Measurements from ENCODE around the gene NRIP3.

DNA sequence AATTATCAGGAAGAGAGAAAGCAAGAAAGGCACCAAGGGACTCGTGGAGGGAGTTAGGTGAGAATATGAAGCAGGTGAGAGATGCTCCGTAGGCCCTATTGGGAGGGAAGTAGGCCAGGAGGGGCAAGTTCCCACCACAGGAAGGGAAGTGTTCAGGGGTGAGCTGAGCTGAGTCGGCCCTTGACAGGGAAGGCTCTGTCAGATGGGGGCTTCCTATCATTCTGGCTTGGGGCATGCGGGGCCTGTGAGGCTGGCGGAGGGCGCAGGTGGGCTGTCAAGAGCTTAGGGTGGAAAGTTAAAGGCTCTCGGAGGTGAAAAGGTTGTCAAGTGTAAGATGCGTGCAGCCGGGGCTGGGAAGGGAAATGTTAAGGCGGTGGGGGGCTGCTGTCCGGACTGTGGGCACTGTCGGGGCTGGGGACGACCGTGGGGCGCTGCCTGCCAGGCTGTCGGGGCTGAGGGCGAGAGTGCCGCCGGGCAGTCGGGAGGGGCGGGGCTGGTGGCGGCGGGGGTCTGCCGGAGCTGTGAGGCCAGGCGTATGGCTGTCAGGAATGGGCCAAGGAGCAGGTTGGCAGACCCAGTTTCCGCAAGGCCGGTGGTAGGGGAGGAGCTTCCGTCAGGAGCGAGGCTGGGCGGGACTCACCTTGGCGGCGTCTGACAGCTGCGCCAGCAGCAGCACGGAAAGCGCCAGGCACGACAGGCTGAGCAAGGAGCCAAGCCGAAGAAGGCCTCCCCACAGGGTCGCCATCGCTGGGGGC is 40.1 kb downstream of the NRIP3 start:
- no peak for TF ChIP-seq POLR2A (IDR thresholded peaks at IDR 0.05)
- TF ChIP-seq, protein P1, sequence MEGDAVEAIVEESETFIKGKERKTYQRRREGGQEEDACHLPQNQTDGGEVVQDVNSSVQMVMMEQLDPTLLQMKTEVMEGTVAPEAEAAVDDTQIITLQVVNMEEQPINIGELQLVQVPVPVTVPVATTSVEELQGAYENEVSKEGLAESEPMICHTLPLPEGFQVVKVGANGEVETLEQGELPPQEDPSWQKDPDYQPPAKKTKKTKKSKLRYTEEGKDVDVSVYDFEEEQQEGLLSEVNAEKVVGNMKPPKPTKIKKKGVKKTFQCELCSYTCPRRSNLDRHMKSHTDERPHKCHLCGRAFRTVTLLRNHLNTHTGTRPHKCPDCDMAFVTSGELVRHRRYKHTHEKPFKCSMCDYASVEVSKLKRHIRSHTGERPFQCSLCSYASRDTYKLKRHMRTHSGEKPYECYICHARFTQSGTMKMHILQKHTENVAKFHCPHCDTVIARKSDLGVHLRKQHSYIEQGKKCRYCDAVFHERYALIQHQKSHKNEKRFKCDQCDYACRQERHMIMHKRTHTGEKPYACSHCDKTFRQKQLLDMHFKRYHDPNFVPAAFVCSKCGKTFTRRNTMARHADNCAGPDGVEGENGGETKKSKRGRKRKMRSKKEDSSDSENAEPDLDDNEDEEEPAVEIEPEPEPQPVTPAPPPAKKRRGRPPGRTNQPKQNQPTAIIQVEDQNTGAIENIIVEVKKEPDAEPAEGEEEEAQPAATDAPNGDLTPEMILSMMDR (IDR thresholded peaks at IDR 0.05 in 4 of 5, conservative IDR thresholded peaks at IDR 0.05 in 1 of 5), result no peak
